Urinary bladder (tissue), 4 donors: ENCODE results near the gene HRH1. TPM values are rescaled to one million over a fixed set of nuclear protein-coding genes. Genes with fewer than 3 reads are reported as not detected.
"Not testable (repeated sequence)": the region's sequence is repeated elsewhere in the genome, so short reads cannot be mapped to it uniquely, and the experiment has no call there.

Experiments
- DNase-seq: peaks from one replicate; pipeline ENCODE4 v3.0.0-alpha.2; 2015; ENCODE audit errors: extremely low spot score
- H3K27ac ChIP-seq: one replicate; pipeline ENCODE4 v1.5.1; 2013; ENCODE audit warnings: low read depth, mild to moderate bottlenecking, moderate library complexity
- H3K36me3 ChIP-seq: one replicate; pipeline ENCODE4 v1.6.1; 2013; ENCODE audit warnings: mild to moderate bottlenecking, moderate library complexity; ENCODE audit not compliant: insufficient read depth
- H3K4me1 ChIP-seq: one replicate; pipeline ENCODE4 v1.6.1; 2013; ENCODE audit warnings: mild to moderate bottlenecking, moderate library complexity; ENCODE audit not compliant: insufficient read depth
- H3K4me3 ChIP-seq: one replicate; pipeline ENCODE4 v1.5.1; 2013; ENCODE audit warnings: low read depth, low read length
- whole genome bisulfite sequencing: extraction: QIAGEN DNeasy Blood & Tissue Kit; methylation state at CpG from one replicate; pipeline ENCODE4 v1.1.7; 2013; 5-methylcytosine and 5-hydroxymethylcytosine counted together
- polyA plus RNA-seq: library from polyadenylated mRNA; stranded (reverse); fragments of 200-250 nt; gene quantifications from one replicate; pipeline ENCODE4 v1.2.3, GENCODE V29; 2013
- total RNA-seq: library from RNA; depleted of rRNA; stranded (reverse); fragments of >200 nt; gene quantifications from one replicate; pipeline ENCODE4 v1.2.3, GENCODE V29; 2014
- donor health status: healthy with polysubstance abuse.
- donor health status: healthy.

Gene HRH1
- total and polyA plus RNA-seq, 2 donors = 6.3 to 19.0 TPM

- WGBS = 55% methylated on average over 21 of the region's 21 CpGs
- no peaks in the 10 kb centered on the region for H3K4me1 ChIP-seq
- H3K4me3 ChIP-seq = no peak overlapping the region
- H3K36me3 ChIP-seq = no peaks in the 10 kb centered on the region
- DNase-seq = no peak
- no peak overlapping the region for H3K27ac ChIP-seq
These were observed 15.9 kb downstream of the HRH1 start for GRCh38 chr3:11170052-11170770.

- no peak overlapping the region for H3K27ac ChIP-seq
- WGBS = 25% methylated on average over 4 of the region's 4 CpGs
- no peaks in the 10 kb centered on the region for H3K36me3 ChIP-seq
- H3K4me1 ChIP-seq = no peaks in the 10 kb centered on the region
- no peak overlapping the region for H3K4me3 ChIP-seq
- DNase-seq = no peak
These were observed 17.9 kb downstream of the HRH1 start for GRCh38 chr3:11172096-11172690.

DNA sequence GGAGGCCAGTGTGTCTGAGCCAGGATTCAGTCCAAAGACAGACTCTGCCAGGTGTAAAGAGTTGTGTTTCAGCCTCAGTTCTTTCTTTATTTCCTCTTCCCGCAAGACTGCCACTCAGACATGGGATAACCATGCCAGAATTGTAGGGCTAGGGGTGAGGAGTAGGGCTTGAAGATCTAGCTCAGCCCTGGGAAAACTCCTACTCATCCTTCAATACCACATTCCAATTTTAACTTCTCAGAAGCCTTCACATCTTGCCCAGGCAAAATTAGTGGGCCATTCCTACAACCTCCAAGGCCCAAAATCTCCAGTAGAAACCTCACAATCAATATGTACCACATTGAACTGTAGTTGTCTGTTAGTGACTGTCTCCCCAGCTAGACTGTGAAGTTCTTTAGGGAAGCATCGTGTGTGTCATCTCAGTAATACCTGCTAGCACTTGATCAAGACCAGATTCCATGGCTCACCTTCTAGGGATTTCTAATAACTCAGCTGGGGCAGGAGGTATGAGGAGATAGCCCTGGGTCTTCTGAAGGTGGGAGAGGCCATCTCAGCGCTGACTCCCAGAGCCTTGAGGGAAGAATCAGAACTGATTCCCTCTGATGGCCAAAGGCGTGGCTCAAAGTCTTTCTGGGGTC is 19.7 kb downstream of the HRH1 start:
- Histone ChIP-seq H3K4me1 (no peaks in the 10 kb centered on the region), H3K4me3 (no peak overlapping the region), H3K36me3 (no peaks in the 10 kb centered on the region), H3K27ac (no peak overlapping the region)
- WGBS = 95% methylated on average over 4 of the region's 4 CpGs
- DNase-seq = no peak

DNA sequence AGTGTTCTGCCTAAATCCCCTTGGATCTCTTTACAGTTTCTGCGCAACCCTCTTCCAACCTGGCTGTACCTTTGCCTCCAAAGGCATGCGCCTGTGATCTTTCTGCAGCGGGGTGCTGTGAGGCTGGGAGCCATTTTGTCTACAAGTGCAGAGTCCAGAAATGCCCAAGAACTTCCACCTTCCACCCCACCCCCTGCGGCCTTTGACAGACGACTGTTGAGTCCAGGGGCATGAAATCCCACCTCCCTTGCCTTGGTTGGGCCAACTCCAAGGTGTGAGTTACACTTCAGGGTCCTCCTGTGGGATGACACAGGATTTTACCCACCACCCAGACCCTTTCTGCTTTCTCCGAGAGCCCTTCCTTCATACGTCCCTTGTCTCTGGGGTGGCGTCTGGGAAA is 24.1 kb downstream of the HRH1 start:
- H3K4me1 ChIP-seq = no peaks in the 10 kb centered on the region
- H3K36me3 ChIP-seq = no peaks in the 10 kb centered on the region
- DNase-seq = no peak
- H3K4me3 ChIP-seq = no peak overlapping the region
- H3K27ac ChIP-seq = no peak overlapping the region
- WGBS = 96% methylated on average over 8 of the region's 8 CpGs

DNA sequence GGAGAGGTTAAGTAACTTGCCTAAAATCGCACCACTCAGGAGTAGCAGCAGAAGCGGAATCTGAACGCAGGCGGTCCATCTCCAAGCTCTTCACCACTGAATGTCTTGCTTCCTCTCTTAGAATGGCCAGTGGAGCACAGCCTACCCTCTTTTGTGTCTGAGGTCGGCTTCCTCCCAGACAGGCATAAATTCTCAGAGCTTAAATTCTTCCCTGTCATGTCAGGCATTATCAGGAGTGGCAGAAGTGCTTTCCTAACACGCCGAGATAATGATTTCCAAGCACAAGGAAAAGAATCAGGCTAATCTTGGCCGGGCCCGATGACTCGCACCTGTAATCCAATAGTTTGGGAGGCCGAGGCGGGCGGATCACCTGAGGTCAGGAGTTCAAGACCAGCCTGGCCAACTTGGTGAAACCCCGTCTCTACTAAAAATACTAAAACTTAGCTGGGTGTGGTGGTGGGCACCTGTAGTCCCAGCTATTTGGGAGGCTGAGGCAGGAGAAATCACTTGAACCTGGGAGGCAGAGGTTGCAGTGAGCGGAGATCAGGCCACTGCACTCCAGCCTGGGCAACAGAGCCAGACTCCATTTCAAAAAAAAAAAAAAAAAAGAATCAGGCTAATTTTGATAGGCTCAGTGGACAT is 30.2 kb downstream of the HRH1 start:
- WGBS = 79% methylated on average over 15 of the region's 15 CpGs
- not testable (repeated sequence) for H3K36me3 ChIP-seq, H3K4me3 ChIP-seq, H3K27ac ChIP-seq, DNase-seq, H3K4me1 ChIP-seq

- WGBS = 90% methylated on average over 3 of the region's 3 CpGs
- no peaks in the 10 kb centered on the region for H3K4me1 ChIP-seq
- no peak for DNase-seq
- no peak overlapping the region for H3K27ac ChIP-seq
- H3K36me3 ChIP-seq = no peaks in the 10 kb centered on the region
- no peak overlapping the region for H3K4me3 ChIP-seq
These were observed 30.9 kb downstream of the HRH1 start for GRCh38 chr3:11185144-11185543.

DNA sequence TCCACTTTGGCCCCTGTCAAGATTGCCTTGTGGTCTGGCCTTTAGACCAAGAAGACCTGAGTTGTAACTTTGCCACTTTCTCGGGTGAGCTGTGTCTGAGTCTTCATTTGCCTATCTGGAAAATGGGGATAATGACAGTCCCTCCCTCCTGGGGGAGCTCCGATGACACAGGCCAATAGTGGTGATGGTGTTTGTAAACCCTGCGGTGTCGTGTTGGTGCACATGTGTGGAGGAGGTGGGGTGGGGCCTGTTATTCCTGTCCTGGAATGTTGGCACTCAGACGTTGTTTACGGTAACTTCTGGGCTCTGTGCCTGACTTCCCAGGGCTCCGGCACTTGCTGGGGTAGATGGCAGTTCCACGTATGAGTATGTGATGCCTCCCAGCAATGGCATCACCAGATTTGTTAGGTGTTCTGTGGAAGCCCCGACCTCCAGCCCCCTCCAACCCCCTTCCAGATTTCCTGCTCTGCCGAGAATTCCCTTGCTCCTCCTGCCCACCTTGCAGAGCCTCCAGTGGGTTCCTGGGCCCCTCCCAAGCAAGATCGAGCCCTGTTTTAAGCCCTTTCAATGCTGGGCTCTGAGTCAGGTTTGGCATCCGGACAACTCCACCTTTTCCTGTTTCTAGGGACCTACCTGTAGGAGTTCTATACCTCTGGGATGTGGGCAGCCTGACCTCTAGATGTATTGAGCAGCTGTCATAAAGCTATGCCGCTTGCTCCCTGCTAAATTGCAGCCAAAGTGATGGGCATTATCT is 31.4 kb downstream of the HRH1 start:
- H3K36me3 ChIP-seq = no peaks in the 10 kb centered on the region
- H3K4me3 ChIP-seq = no peak overlapping the region
- no peaks in the 10 kb centered on the region for H3K4me1 ChIP-seq
- DNase-seq = no peak
- H3K27ac ChIP-seq = no peak overlapping the region
- WGBS = 24% methylated on average over 13 of the region's 13 CpGs

GRCh38 chr3:11186318-11186692 is 32.0 kb downstream of the HRH1 start:
- no peak overlapping the region for H3K4me3 ChIP-seq
- WGBS = 55% methylated on average over 1 of the region's 1 CpG
- no peak for DNase-seq
- H3K36me3 ChIP-seq = no peaks in the 10 kb centered on the region
- no peaks in the 10 kb centered on the region for H3K4me1 ChIP-seq
- no peak overlapping the region for H3K27ac ChIP-seq

GRCh38 chr3:11186771-11187191 is 32.5 kb downstream of the HRH1 start:
- DNase-seq = no peak
- H3K4me1 ChIP-seq = no peaks in the 10 kb centered on the region
- no peak overlapping the region for H3K27ac ChIP-seq
- 36% methylated on average over 2 of the region's 2 CpGs for WGBS
- no peaks in the 10 kb centered on the region for H3K36me3 ChIP-seq
- H3K4me3 ChIP-seq = no peak overlapping the region

- WGBS = 74% methylated on average over 3 of the region's 3 CpGs
- no peaks in the 10 kb centered on the region for H3K36me3 ChIP-seq
- no peak overlapping the region for H3K27ac ChIP-seq
- H3K4me1 ChIP-seq = no peaks in the 10 kb centered on the region
- no peak overlapping the region for H3K4me3 ChIP-seq
- no peak for DNase-seq
These were observed 33.4 kb downstream of the HRH1 start for GRCh38 chr3:11187681-11188080.

- H3K4me1 ChIP-seq = no peaks in the 10 kb centered on the region
- no peak overlapping the region for H3K27ac ChIP-seq
- no peak for DNase-seq
- 92% methylated on average over 6 of the region's 6 CpGs for WGBS
- no peaks in the 10 kb centered on the region for H3K36me3 ChIP-seq
- H3K4me3 ChIP-seq = no peak overlapping the region
These were observed 33.9 kb downstream of the HRH1 start for GRCh38 chr3:11188231-11188630.

DNA sequence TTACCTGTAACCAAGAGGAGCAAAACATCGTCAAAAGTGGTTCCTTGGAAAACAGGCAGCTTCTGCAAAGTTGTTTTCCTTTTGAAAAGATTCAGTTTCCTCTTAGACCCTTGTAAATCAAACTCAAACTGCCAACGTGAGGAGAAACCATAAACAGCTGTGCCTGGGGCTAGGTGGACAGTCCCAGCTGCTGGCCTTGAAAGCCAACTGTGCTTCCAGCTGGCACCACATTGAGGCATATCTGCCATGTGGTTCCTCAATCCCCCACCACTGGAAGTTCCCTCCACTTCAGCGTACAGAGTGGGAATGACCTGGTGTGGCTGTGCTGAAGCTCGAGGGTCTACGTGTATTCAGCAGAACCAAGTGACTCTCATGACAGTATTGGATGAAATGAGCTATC is 40.9 kb downstream of the HRH1 start:
- no peaks in the 10 kb centered on the region for H3K36me3 ChIP-seq
- no peak overlapping the region for H3K4me3 ChIP-seq
- H3K27ac ChIP-seq = no peak overlapping the region
- no peak for DNase-seq
- 33% methylated on average over 5 of the region's 5 CpGs for WGBS
- peaks cover 1% of the 10 kb centered on the region for H3K4me1 ChIP-seq

- Histone ChIP-seq H3K4me3 (no peak overlapping the region), H3K27ac (no peak overlapping the region), H3K4me1 (peaks cover 1% of the 10 kb centered on the region), H3K36me3 (no peaks in the 10 kb centered on the region)
- WGBS = 18% methylated on average over 10 of the region's 10 CpGs
- DNase-seq = no peak
These were observed 41.5 kb downstream of the HRH1 start for GRCh38 chr3:11195721-11196332.
